Activated T-cell treated with anti-CD3 and anti-CD28 coated beads, Interleukin-2, amount 50 U/mL, for 48 hours (primary cell): ENCODE measurements around the gene ULBP2.
A peak's percentile ranks its signal among the peaks of the same experiment; 100 is the strongest.
"Not testable (repeated sequence)": the region's sequence is repeated elsewhere in the genome, so short reads cannot be mapped to it uniquely, and the experiment has no call there.

Experiments
- DNase-seq, 2 experiments: peaks; one replicate each; pipeline ENCODE4 v3.0.0-alpha.2; 2020

The ULBP2 gene

DNA sequence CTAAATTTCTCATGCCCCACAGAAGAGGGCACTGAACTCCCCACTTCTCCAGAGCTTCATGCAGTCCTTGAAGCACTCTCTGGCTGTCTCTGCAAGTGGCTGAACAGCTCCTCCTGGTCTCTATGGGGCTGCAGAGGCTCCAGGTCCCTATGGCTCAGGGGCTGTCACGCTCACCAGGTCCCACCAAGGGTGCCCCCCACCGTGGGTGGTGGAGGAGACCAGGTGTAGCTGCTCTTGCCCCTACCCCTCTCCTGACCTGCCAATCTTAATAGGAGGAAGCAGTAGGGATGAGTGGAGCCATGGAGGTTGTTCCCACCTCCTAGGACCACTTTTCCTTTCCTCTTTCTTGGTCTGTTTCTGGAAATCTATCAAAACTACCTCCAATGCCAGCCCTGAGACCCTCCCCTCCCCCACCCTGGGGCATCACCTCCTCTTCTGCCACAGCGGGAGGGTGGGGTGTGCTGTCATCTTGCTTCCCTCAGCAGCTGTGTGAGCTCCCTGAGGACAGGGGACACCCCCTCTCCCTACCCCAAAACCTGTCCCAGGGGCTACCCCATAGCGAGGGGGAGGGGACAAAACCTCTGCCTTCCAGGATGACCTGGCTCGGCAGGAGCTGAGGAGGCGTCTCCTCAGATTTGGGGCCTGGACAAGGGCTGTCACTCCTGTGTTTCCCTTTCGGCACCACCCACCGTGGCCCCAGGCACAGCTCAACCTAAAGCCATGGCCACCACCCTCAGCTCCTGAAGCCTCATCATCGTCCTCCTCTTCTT lies 31.9 kb upstream of the ULBP2 start:
- peak in 1 of 2 experiments; percentile 4 for DNase-seq

DNA sequence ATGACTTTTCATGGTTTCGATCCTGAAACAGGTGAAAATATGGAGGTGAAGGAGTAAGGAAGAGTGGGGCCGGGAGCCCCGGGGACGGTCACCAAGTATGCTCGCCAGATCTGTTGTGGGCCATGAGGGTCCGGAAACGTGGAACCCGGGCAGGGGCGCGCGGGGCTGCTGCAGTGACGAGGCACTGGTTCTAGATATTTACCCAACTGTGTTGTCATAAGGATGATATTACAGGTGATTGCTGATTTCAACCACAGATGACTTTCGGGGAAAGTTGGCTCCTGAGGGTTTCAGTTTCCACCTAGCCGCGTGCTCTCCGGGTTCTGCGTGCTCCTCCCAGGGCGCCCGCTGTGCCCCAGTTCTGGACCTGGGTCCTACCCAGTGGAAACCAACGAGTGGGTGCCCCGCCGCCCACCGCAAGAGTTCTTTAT lies 31.1 kb upstream of the ULBP2 start:
- DNase-seq = peak in 1 of 2 experiments; percentile 12

DNA sequence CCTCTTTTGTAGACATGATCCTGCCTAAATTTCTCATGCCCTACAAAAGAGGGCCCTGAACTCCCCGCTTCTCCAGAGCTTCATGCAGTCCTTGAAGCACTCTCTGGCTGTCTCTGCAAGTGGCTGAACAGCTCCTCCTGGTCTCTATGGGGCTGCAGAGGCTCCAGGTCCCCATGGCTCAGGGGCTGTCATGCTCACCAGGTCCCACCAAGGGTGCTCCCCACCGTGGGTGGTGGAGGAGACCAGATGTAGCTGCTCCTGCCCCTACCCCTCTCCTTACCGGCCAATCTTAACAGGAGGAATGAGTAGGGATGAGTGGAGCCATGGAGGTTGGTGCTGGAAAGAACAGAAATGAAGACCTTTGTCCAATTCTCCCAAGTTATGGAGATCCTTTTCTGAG lies 29.1 kb upstream of the ULBP2 start:
- DNase-seq = peak in 1 of 2 experiments; percentile 9

DNA sequence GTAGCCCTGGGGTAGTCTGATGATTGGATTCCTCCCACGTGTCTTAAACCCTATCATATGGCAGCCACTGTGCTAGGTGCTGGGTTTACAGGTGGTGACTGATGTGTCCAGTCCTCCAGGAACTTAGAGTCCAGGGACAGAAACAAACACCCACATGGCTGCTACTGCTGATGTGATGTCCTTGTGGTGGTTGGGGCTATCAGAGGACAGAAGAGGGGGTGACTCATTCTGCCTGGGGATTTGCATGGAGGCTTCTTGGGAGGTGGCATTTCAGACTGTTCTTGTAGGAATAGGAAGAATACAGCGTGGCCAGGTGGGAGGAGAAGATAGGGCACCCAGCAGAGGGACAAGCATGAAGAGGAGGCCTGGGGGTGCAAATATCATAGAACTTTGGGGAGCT lies 28.7 kb upstream of the ULBP2 start:
- DNase-seq = peak in 1 of 2 experiments; percentile 9

DNA sequence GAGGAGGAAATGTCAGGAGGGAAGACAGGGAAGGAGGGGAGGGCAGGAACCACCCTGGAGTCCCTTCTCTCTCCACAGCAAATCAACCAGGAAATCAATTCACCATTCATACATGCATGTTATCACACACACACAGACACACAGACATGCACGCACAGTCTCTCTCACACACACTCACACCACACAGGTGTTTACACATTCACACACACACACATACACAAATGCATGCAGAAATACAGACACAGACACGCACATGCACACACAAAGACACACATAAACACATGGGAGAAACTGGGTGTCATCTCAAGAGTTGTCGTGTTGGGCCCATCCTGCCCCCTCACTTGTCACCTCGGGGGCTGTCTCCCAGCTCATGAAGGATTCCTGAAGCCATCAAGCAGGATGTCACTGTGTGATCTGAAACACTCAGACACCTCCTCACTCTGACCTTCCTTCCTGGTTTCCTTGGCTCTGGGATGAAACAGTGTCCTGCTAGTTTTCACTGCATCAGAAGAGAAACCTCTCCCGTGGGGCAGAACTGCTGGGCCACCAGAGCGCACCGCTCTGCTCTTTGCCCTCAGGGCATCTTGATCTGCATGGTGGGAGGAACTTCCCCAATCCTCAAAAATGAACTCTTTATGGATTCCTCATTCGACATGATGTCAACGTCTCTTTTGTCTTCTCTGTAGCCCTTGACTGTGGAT lies 28.1 kb upstream of the ULBP2 start:
- peak; percentile 5 to 8 for DNase-seq

DNA sequence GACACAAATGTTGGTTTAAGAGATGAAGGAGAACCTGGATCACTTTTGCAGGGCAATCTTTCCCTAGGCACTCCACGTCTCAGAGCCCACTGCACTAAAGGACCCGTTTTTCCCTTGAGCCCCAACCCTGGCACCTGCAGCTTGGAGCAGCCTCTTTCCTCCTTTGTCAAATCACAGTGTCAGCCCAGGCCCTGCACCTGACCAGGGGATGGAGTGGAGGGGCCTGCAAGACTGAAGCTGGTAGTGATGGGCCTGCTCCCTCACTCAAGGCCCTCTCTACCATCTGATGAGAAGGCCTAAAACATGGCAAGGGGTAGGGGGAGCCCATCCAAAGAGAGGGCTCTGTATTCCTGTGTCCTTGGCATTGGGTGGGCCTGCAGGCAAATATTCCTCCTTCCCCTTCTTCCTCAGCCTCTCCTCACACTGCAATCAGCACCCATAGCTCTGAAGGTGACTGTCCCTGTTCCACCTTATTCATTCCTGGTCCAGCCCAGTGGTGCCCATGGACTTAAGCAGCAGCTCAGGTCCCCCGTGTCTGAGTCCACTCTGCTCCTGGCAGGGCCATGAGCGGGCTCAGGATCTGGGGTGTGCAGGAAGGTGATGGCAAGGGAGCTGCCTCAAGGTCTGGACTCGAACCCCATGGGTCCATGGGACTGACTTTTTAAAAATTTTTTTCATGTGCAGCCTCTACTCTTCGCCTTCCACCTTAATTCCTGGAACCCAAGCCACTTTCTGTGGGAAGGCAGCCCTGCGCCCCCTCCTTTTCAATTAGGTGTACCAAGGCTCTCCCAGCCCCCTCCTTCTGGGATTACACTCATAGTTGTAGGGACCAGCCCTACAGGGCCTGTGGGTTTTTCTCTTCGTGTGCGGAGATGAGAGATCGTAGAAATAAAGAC lies 25.6 kb upstream of the ULBP2 start:
- DNase-seq = peak in 1 of 2 experiments; percentile 3

DNA sequence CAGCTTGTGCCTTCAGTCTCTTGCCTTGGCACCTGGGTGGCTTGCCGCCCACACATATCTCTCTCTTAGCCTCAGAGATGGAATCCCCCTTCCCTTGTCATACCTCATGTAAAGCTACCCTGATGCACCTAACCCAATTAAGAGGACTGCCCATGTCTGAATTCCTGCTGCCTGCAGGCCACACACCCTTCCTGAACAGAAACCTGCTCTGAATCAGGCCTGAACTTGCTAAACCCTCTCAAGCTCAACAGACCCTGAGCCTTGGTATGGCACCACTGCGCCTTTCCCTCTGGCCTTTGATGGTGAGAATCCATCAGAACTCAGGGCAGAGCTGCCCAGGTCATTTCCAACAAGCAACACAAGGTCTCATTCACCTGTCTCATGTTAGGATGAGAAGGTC lies 24.1 kb upstream of the ULBP2 start:
- DNase-seq = peak; percentile 6 to 7

DNA sequence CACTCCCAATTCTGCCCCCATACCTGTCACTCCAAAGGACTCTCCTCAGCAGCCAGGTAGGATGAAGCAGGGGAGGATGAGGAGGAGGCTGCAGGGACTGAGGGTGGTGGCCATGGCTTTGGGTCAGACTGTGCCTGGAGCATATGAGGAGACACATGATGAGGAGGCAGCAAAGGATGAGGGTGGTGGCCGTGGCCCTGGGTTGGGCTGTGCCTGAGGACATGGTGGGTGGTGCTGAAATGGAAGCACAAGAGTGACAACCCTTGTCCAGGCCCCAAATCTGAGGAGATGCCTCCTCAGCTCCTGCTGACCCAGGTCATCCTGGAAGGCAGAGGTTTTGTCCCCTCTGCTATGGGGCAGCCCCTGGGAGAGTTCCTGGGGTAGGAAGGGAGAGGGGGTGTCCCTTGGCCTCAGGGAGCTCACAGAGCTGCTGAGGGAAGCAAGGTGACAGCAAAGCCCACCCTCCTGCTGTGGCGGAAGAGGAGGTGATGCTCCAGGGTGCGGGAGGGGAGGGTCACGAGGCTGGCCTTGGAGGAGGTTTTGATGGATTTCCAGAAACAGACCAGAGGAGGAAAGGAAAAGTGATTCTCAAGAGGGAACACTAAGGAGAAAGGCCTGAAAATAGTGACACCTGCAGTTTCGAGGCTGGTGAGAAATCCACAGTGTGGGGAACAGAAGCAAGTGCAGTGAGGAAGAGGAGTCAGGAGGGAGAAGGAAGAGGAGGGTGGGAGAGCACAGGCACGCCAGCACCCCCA lies 23.5 kb upstream of the ULBP2 start:
- peak; percentile 6 to 12 for DNase-seq

DNA sequence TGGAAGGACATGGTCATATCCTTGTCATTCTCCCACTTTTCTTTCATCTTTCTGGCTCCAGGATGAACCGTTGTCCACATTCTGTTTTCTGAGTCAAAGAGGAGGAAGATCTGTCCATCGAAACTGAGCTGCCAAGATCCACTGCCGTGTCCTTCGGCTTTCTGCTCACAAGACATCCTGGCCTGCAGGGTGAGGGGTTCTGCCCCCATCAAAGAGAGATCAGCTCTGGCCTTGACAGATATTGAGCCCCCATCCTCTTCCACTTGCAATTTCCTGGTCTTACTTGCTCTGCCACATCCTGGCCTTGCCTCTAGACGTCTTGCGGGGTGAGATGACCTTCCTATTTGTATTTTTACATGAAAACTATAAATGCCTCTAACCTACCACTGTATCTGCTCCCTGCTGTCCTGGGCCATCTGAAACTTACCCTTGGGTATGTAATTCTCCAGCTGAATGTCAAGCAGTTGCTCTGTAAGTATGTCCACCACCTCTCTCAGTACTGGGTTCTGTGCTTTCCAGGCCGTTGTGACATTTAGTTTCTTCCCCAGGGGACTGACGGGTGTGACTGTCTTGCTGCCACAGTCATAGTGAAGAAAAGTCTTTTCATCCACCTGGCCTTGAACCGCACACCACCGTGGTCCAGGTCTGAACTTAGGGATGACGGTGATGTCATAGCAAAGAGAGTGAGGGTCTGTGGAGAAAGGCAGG lies 22.5 kb upstream of the ULBP2 start:
- not testable (repeated sequence) for DNase-seq

DNA sequence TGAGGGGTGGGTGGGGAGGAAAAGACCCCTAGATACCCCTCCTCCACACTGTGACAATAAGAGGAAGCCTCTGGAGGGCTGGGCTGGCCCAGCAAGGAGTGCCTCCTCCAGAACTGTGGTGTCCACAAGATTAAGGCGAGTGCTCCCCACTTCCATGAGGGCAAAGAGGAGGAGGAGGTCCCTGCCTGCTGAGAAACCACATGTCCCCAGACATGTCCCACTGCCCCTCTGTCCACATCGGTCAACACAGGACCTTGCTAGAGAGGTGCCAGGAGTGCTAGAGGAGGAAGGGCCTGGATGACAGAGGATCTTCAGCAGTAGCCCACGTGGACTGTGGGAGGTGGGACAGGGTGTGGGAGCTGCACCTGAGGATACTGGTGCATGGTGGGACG lies 22.0 kb upstream of the ULBP2 start:
- no peak for DNase-seq

DNA sequence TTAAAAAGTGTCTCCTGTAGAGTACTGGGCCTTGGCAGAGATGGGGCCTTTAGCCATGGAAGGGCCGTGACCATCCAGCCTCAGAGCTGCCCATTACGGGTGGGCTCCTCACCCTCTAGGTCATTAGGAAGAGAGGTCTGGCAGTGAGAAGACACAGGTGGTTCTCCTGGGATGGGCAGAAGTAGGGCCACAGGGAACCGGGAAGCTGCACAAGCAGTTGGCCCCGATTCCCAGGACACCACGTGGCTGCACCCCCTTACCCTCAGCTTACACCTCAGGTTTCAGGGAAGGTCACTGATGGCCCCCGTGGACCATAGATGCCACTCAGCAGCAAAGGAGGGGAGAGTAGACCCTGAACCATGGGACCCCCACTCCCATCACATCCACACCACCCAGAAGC lies 20.5 kb upstream of the ULBP2 start:
- DNase-seq = no peak

DNA sequence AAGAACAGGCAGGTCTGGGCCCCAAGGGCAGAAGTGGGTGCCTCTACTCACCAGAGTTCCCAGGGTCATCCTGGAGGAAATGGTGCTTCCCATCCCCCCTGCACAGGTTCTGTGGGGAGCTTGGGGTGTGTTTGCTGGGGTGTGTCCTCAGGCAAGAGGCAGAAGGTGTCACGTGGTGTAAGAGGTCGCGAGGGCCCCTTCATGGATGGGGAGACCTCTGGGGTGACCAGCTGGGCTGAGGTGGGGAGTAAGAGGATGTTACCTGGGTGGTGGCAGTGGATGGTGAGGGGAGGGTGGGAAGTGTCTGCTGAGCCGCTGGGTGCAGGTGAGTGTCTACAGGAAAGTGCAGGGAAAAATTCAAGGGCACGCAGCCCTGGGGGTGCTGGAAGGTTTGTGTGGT lies 19.7 kb upstream of the ULBP2 start:
- not testable (repeated sequence) for DNase-seq

DNA sequence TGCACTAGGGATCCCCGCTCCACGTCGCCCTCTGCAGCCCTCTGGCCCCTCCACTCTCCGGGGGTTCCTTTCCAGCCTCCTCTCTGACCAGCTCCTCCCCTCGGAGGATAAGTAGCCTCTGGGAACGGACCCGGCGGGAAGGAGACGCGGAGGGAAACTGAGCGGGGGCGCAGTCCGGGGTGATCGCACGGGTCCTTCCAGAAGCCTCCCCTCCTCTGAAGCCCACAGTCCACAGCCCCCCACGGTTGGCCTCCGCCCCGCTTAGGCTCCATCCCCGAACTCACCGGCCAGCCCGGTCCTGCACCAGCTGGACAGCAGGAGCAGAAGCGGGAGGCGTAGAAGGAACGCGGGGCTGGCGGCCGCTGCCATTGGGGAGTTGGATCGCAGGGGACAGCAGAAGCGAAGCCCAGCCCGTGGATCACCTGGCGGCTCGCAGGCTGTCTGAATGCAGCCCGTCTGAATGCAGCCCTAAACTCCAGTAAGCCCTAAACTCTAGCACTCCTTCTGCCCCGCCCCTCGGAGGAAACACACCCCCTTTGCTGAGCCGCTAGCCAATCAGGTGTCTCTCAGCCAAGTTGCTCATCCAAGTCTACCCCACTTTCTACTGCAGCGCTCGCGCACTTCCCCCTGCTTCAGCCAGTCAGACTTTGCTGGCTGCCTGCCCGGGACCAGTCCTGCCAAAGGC lies 19.0 kb upstream of the ULBP2 start, which contains the start of gene RAET1G:
Gene RAET1G, minus strand, starts transcription at position 480 of the 685 bp plus-strand sequence. Its CDS starts 111 bp downstream, at position 369.
- peak; percentile 87 to 90 for DNase-seq

DNA sequence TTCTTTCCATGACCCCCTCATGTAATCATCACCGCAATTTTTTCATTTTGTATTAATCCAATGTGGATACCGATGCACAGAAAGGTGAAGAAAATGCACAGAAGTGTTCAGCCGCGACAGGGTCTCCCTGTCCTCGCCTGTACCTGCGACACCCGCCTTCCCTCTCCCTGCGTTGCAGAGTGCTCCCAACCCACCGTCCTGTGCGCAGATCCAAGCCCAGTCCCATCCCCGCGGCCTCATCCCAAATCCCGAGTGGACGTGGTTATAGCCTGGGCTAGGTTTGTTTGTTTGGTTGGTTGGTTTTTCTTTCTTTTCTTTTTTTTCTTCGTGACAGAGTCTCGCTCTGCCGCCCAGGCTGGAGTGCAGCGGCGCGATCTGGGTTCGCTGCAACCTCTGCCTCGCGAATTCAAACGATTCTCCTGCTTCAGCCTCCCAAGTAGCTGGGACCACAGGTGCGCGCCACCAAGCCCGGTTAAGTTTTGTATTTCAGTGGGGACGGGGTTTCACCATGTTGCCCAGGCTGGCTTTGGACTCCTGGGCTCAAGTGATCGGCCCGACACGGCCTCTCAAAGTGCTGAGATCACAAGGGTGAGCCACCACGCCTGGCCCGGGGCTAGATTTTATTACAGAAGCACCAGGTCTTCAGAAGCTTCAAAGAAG lies 18.4 kb upstream of the ULBP2 start:
- no peak for DNase-seq

DNA sequence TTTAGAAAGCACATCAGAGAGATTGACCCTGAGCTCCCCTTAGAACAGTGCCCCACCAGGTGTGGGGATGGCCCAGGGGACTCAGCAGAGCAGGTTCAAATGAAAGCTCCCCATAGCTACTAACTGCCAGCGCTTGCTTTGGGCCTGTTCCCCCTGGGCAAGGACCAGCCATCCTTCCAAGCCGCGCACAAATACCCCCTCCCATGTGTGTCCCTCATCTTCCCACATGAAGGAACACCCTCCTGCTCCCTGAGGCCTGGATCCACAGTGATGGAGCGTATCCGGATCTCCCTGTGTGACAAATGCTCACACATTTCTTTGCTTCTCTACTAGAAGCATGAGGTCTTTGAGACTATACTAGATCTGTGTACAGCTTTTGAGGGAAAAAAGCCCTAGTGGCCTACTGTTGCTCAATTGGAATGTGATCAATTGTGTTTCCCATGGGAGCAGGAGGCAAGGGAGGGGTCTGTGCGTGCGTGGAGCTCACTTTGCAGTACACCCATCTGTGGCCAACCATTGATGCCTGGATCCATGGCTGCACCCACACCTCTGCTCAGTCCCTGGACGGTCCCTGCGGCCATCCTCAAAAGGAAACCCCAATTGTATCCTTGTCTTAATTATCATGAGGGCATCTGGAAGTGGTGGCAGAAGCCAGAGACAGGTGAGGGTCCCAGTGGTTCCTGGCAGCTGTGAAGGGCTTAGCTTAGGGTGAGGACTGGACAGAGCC lies 17.4 kb upstream of the ULBP2 start:
- DNase-seq = no peak

DNA sequence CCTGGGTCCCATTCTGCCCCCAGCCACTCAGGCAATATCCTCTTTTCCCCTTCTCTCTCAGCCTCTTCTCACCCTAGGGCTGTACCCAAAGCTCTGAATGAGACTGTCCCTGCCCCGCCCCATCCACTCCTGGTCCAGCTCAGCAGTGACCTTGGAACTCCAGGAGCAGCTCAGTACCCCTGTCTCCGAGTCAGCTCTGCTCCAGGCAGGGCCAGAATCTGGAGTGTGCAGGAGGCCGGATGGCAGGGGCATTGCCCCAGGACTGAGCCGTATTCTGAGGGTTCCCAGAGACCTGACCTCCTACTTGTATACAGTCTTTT lies 16.9 kb upstream of the ULBP2 start:
- DNase-seq = peak in 1 of 2 experiments; percentile 22

DNA sequence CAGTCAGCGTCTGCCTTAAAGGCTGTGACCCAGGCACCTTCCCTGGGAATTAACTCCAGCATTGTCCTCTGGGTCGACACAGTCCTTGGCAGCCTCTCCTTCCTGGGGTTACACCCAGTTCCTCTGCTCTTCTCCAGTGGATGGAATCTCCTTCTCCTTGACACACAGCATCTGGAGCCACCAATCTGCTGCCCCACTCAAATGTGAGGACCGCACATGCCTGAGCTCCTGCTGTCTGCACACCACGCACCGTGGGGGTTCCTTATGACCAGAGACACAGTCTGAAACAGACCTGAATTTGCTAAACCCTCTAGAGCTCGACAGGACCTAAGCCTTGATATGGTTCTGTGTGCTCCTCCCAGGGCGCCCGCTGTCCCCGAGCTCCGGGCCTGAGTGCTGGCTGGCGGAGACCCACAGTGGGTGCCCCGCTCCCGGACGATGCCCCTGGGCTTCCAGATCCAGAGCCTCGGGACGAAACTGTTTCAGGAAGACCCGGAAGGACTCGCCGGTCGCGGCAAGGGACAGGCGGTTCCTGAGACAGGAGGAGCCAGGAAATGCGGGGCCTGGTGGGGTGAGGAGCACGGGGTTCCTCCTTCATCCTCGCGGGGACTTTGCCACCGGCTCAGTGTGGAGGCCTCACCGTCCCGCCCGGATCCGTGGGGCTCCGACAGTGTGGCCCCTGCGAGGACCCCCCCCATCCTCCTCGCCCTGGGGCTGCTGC lies 16.4 kb upstream of the ULBP2 start:
- peak; percentile 28 to 30 for DNase-seq

DNA sequence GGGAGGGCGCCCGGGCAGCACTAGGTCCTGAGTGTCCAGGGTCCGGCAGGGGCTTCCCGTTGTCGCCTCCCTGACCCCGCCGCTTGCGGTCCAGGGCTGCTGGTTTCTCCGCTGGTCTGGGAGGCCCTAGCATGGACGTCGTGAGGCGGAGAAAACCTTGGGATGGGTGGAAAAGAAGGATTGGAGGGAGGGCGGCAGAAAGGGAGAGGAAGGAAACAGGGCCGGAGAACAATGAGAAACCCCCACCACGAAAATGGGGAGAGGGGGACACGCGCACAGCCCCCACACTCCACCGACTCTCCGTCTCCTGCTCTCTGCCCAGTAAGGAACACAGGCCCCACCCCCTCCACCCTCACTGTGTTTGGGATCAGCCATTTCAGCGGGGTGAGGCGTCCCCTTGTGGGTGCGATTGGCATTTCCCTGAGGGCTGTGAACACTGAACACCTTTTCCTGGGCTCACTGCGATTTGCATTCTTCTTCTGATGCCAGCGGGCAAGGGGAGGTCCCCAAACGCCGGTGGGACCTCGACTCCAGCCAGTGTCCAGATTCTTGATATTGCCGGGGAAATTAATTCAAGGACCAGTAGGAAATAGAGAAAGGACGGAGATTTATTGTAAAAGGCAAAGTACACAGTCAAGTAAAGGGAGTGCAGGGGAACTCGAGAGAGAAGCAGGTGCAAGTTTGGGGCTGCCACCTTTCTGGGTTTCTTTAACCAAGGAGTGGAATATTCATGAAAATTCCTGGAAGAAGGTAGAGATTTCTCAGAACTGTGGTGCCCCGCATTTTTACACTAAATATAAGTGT lies 15.6 kb upstream of the ULBP2 start:
- DNase-seq = peak; percentile 91
